Tibial nerve (tissue), 4 donors: ENCODE results near the gene GSN. TPM values are rescaled to one million over a fixed set of nuclear protein-coding genes. Genes with fewer than 3 reads are reported as not detected.

Experiments
- DNase-seq, 2 donors: peaks; one replicate each; pipeline ENCODE4 v3.0.0-alpha.2; 2019; ENCODE audit warnings: low spot score in 2 of 2
- H3K27ac ChIP-seq, 4 donors: fragments of 200-600 bp; sonication (generic) in 3 of 4; one replicate each; pipeline ENCODE4 v1.5.1; 2017 to 2019; ENCODE audit warnings: mild to moderate bottlenecking in 1 of 4
- H3K27me3 ChIP-seq, 2 donors: fragments of 200-600 bp; sonication (generic) in 1 of 2; one replicate each; pipeline versions ENCODE4 v1.5.1 to v1.6.0; 2017 to 2019
- H3K36me3 ChIP-seq, 3 donors: fragments of 200-600 bp; sonication (generic); one replicate each; pipeline ENCODE4 v1.5.1; 2018 to 2019
- H3K4me1 ChIP-seq, 4 donors: fragments of 200-600 bp; sonication (generic) in 3 of 4; one replicate each; pipeline ENCODE4 v1.5.1; 2017 to 2019
- H3K4me3 ChIP-seq, 4 donors: fragments of 200-600 bp; sonication (generic) in 3 of 4; one replicate each; pipeline ENCODE4 v1.5.1; 2017 to 2019; ENCODE audit warnings: mild to moderate bottlenecking in 1 of 4, moderate library complexity in 1 of 4
- H3K9me3 ChIP-seq, 4 donors: fragments of 200-600 bp; sonication (generic) in 3 of 4; one replicate each; pipeline ENCODE4 v1.5.1; 2017 to 2019
- EP300 ChIP-seq, 2 donors: sonication (generic); formaldehyde crosslinking; IDR thresholded peaks; one replicate each; pipeline ENCODE4 v1.6.1; 2017; ENCODE audit warnings: antibody characterized with exemption in 2 of 2, mild to moderate bottlenecking in 1 of 2
- POLR2A ChIP-seq, 2 donors: fragments of 450-650 bp; IDR thresholded peaks; one replicate each; pipeline ENCODE4 v1.6.1; 2017; ENCODE audit warnings: antibody characterized with exemption in 2 of 2, mild to moderate bottlenecking in 2 of 2, moderate library complexity in 2 of 2
- WGBS, 2 donors: methylation state at CpG; one replicate each; pipeline ENCODE4 v1.1.5; 2018; 5-methylcytosine and 5-hydroxymethylcytosine counted together
- total RNA-seq, 4 donors: library from RNA; depleted of rRNA; stranded (reverse); fragments of >200 nt; gene quantifications; one replicate each; pipeline ENCODE4 v1.1.0, GENCODE V29; 2016
- TF ChIP-seq, protein P1 (sequence below), 5 experiments: fragments of 200-600 bp in 3 of 5; fragments of 450-650 bp in 2 of 5; sonication (generic) in 3 of 5; IDR thresholded peaks; one replicate each; pipeline ENCODE4 v1.5.1; 2016 to 2019; ENCODE audit warnings: antibody characterized with exemption in 5 of 5, mild to moderate bottlenecking in 3 of 5, moderate library complexity in 2 of 5

GSN gene
- total RNA-seq, 4 donors from 2014 or later = 1,899 to 6,678 (median 4,539) TPM

GRCh38 chr9:121294151-121294743 lies 26.3 kb downstream of the GSN start:
- H3K27ac ChIP-seq = peak overlapping the region; percentile 87 to 99 (median 94)
- TF ChIP-seq, protein P1, sequence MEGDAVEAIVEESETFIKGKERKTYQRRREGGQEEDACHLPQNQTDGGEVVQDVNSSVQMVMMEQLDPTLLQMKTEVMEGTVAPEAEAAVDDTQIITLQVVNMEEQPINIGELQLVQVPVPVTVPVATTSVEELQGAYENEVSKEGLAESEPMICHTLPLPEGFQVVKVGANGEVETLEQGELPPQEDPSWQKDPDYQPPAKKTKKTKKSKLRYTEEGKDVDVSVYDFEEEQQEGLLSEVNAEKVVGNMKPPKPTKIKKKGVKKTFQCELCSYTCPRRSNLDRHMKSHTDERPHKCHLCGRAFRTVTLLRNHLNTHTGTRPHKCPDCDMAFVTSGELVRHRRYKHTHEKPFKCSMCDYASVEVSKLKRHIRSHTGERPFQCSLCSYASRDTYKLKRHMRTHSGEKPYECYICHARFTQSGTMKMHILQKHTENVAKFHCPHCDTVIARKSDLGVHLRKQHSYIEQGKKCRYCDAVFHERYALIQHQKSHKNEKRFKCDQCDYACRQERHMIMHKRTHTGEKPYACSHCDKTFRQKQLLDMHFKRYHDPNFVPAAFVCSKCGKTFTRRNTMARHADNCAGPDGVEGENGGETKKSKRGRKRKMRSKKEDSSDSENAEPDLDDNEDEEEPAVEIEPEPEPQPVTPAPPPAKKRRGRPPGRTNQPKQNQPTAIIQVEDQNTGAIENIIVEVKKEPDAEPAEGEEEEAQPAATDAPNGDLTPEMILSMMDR (IDR thresholded peaks at IDR 0.05) = no peak
- no peak for TF ChIP-seq EP300 (IDR thresholded peaks at IDR 0.05)
- no peak for TF ChIP-seq POLR2A (IDR thresholded peaks at IDR 0.05)
- WGBS, 2 donors = 54 to 56% methylated on average over 6 of the region's 6 CpGs
- peak overlapping the region in 2 of 4 donors; percentile 7 to 16 for H3K4me3 ChIP-seq
- no peaks in the 10 kb centered on the region for H3K9me3 ChIP-seq
- peak in 1 of 2 donors; percentile 46 for DNase-seq
- H3K27me3 ChIP-seq = no peaks in the 10 kb centered on the region
- H3K36me3 ChIP-seq = no peaks in the 10 kb centered on the region
- peaks cover 11 to 98% (median 81%) of the 10 kb centered on the region in 4 donors for H3K4me1 ChIP-seq

DNA sequence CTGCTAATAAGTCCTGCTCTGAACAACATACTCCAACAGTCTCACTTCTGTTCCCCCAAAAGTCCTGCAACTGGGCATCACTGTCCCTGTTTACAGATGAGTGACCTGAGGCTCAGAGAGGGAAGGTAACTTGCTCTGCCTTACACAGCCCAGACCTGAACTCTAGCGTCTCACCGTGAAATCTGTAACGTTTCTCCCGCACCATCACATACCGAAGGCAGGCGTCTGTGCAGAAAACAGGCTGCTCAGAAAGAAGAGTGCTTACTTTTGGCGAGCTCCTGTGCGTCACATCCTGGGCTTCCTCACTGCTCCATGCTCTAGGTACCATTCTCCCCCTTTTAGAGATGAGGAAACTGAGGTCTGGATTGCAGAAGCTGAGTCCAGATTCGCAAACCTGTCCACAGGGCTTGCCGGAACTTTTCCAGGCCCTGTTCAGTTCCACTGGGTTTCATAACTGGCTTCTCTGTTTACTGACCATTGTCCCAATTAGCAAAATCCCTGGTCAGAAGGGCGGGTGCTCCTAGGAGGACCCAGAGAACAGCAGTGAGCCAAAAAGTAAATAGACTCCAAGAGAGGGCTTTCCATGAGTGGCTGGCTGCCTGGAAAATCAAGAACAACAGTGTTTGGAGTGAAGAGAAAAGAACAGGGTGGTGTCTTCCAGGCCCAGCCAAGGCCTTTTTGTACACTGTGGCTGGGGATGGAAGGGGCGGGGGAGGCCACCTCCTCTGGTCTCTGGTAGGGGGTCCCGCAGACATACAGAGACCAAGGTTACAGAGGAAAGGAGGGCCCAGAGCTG lies 27.1 kb downstream of the GSN start:
- Histone ChIP-seq H3K4me3 (peak overlapping the region in 2 of 4 donors; percentile 7 to 16), H3K4me1 (peaks cover 11 to 94% (median 77%) of the 10 kb centered on the region in 4 donors), H3K36me3 (no peaks in the 10 kb centered on the region), H3K9me3 (no peaks in the 10 kb centered on the region), H3K27ac (peak overlapping the region; percentile 87 to 99 (median 94)), H3K27me3 (no peaks in the 10 kb centered on the region)
- TF ChIP-seq POLR2A (IDR thresholded peaks at IDR 0.05) = no peak
- TF ChIP-seq, protein P1 (IDR thresholded peaks at IDR 0.05) = peak in 1 of 5 experiments; percentile 4
- peak; percentile 38 to 95 for TF ChIP-seq EP300 (IDR thresholded peaks at IDR 0.05)
- DNase-seq = peak; percentile 68 to 70
- WGBS, 2 donors = 57 to 70% methylated on average over 13 of the region's 13 CpGs

GRCh38 chr9:121295662-121296191 lies 27.8 kb downstream of the GSN start:
- no peak for DNase-seq
- peaks cover 11 to 92% (median 76%) of the 10 kb centered on the region in 4 donors for H3K4me1 ChIP-seq
- no peak overlapping the region for H3K4me3 ChIP-seq
- no peaks in the 10 kb centered on the region for H3K9me3 ChIP-seq
- no peaks in the 10 kb centered on the region for H3K36me3 ChIP-seq
- no peak for TF ChIP-seq POLR2A (IDR thresholded peaks at IDR 0.05)
- no peak for TF ChIP-seq EP300 (IDR thresholded peaks at IDR 0.05)
- TF ChIP-seq, protein P1 (IDR thresholded peaks at IDR 0.05) = peak in 1 of 5 experiments; percentile 3
- no peaks in the 10 kb centered on the region for H3K27me3 ChIP-seq
- 47 to 72% methylated on average over 5 of the region's 5 CpGs for WGBS, 2 donors
- peak overlapping the region; percentile 87 to 99 (median 94) for H3K27ac ChIP-seq

DNA sequence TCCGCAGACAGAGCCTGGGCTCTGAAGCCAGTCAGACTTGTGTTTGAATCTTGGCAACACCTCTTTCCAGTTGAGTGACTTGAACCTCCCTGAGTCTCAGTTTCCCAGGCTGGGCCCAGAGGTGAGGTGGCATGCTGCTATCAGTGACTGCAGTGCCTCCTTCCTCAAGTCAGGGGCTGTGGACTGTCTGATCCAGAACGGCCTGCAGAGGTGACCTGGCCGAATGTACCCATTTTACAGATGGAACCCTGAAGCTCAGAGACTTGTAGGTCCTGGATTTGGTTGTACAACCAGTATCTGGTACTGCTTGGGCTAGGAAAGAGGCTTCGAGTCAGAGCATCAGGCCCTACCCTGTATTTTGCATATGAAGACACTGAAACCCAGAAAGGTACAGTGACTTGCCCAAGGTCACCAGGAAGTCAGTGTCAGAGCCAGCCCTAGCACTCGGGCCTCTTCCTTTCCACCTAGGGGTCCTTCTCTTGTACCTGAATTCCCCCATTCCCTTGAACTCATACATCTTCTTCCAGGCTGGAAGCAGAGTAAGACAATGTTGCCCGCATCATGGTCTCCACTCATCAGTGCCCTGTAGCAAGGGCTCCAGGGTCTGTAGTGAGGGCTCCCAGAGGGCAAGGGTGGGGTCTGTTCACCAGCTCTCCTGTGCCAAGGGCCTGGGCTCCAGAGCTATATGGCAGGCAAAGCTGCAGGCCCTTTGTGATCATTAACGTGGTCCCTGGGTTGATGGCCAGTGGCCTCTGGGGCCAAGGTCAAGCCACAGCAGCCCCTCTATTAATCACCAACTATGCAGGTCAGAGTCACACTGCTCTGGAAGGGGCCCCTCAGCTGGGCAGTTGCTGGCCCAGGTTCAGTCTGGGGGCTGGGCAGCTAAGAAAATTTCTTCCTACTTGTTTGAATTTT lies 28.5 kb downstream of the GSN start:
- 78 to 84% methylated on average over 6 of the region's 7 CpGs for WGBS, 2 donors
- Histone ChIP-seq H3K4me1 (peaks cover 11 to 92% (median 81%) of the 10 kb centered on the region in 4 donors), H3K9me3 (no peaks in the 10 kb centered on the region), H3K4me3 (no peak overlapping the region), H3K27ac (peak overlapping the region; percentile 87 to 99 (median 94)), H3K27me3 (no peaks in the 10 kb centered on the region), H3K36me3 (no peaks in the 10 kb centered on the region)
- TF ChIP-seq POLR2A (IDR thresholded peaks at IDR 0.05) (no peak), EP300 (IDR thresholded peaks at IDR 0.05) (no peak)
- TF ChIP-seq, protein P1 (IDR thresholded peaks at IDR 0.05) = no peak
- DNase-seq = peak in 1 of 2 donors; percentile 3
